Small intestine (tissue), 7 donors: ENCODE results near the gene TOR1AIP2. TPM values are rescaled to one million over a fixed set of nuclear protein-coding genes. Genes with fewer than 3 reads are reported as not detected.

Experiments
- DNase-seq, 2 donors: peaks; one replicate each; pipeline versions ENCODE4 v3.0.0 to v3.0.0-alpha.2; 2013
- FAIRE-seq: peaks from 2 replicates; lab custom pipeline; 2012; peaks lifted over from hg19 to GRCh38; lab: Jason Lieb, UNC
- H3K27ac ChIP-seq, 3 donors: one replicate each; pipeline ENCODE4 v1.5.1; 2013; ENCODE audit warnings: low read length in 2 of 3, mild to moderate bottlenecking in 2 of 3, control low read depth in 1 of 3, inconsistent platforms in 1 of 3, low read depth in 1 of 3, moderate library complexity in 1 of 3
- H3K27me3 ChIP-seq, 3 donors: one replicate each; pipeline ENCODE4 v1.6.1; 2013; ENCODE audit warnings: low read length in 3 of 3, inconsistent platforms in 1 of 3; ENCODE audit not compliant: control insufficient read depth in 3 of 3, insufficient read depth in 3 of 3
- H3K36me3 ChIP-seq, 3 donors: one replicate each; pipeline ENCODE4 v1.6.1; 2013; ENCODE audit warnings: low read length in 3 of 3, inconsistent platforms in 1 of 3, low read depth in 1 of 3, mild to moderate bottlenecking in 1 of 3, moderate library complexity in 1 of 3; ENCODE audit not compliant: control insufficient read depth in 3 of 3, insufficient read depth in 2 of 3
- H3K4me1 ChIP-seq, 3 donors: one replicate each; pipeline ENCODE4 v1.6.1; 2013; ENCODE audit warnings: low read length in 2 of 3, inconsistent platforms in 1 of 3, low read depth in 1 of 3, mild to moderate bottlenecking in 1 of 3, moderate library complexity in 1 of 3; ENCODE audit not compliant: control insufficient read depth in 3 of 3, insufficient read depth in 2 of 3
- H3K4me3 ChIP-seq, 3 donors: one replicate each; pipeline ENCODE4 v1.5.1; 2013; ENCODE audit warnings: low read length in 3 of 3, control low read depth in 1 of 3, inconsistent platforms in 1 of 3, low read depth in 1 of 3, mild to moderate bottlenecking in 1 of 3, moderate library complexity in 1 of 3
- H3K9me3 ChIP-seq, 2 donors: one replicate each; pipeline ENCODE4 v1.6.1; 2013; ENCODE audit warnings: low read depth in 1 of 2, low read length in 1 of 2; ENCODE audit not compliant: control insufficient read depth in 2 of 2, insufficient read depth in 1 of 2
- WGBS, 3 donors: extraction: QIAGEN DNeasy Blood & Tissue Kit; methylation state at CpG; one replicate each; pipeline ENCODE4 v1.1.7; 2013; 5-methylcytosine and 5-hydroxymethylcytosine counted together
- polyA plus RNA-seq, 4 donors: library from polyadenylated mRNA; stranded (reverse) in 3 of 4; unstranded in 1 of 4; fragments of 200-250 nt in 3 of 4; fragments of 120-200 nt in 1 of 4; gene quantifications; one replicate each; pipeline versions ENCODE4 v1.2.1 to v1.2.3, GENCODE V29; 2013
- donor health status: healthy with polysubstance abuse.
- donor health status: control.
- donor health status: control.
- donor health status: Bipolar disorder and iron deficiency.
- donor health status: healthy.

Gene TOR1AIP2
- polyA plus RNA-seq, 4 donors: 13.3 to 73.5 (median 20.9) TPM

DNA sequence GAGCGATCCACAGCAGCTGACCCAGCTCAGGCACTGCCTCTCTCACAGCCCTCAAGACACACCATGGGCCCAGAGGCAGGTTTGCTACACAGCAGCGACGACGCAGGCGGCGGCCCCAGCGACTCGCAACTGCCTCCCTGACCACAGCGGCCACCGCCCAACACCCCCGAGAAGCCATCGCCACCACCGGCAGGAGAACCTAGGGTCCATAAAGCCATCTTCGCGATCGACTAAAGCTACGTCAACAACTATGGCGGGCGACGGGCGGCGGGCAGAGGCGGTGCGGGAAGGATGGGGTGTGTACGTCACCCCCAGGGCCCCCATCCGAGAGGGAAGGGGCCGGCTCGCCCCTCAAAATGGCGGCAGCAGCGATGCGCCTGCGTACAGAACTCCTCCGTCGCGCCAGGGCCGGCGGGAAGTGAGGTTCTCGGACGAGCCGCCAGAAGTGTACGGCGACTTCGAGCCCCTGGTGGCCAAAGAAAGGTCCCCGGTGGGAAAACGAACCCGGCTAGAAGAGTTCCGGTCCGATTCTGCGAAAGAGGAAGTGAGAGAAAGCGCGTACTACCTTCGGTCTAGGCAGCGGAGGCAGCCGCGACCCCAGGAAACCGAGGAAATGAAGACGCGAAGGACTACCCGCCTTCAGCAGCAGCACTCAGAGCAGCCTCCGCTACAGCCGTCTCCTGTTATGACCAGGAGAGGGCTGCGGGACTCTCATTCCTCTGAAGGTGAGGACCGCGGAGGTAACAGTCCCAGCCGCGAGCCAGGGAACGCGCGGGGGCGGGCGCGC is 4.8 kb upstream of the TOR1AIP2 start, which contains the start of gene TOR1AIP1:
Gene TOR1AIP1, plus strand, starts transcription at position 33 of the 787 bp plus-strand sequence. Its CDS starts 218 bp downstream, at position 251.
- 0% methylated on average over 72 of the region's 72 CpGs for WGBS, 3 donors
- H3K9me3 ChIP-seq: no peaks in the 10 kb centered on the region
- peaks cover 0 to 4% (median 0%) of the 10 kb centered on the region in 3 donors for H3K4me1 ChIP-seq
- peak within 1 kb of the TSS; percentile 93 to 100 (median 99) for H3K27ac ChIP-seq
- H3K27me3 ChIP-seq: no peaks in the 10 kb centered on the region
- no peak for FAIRE-seq
- peak within 1 kb of the TSS; percentile 92 to 100 (median 92) for H3K4me3 ChIP-seq
- H3K36me3 ChIP-seq: peaks cover 0 to 4% (median 2%) of the 10 kb centered on the region in 3 donors
- peak; percentile 96 to 99 for DNase-seq

DNA sequence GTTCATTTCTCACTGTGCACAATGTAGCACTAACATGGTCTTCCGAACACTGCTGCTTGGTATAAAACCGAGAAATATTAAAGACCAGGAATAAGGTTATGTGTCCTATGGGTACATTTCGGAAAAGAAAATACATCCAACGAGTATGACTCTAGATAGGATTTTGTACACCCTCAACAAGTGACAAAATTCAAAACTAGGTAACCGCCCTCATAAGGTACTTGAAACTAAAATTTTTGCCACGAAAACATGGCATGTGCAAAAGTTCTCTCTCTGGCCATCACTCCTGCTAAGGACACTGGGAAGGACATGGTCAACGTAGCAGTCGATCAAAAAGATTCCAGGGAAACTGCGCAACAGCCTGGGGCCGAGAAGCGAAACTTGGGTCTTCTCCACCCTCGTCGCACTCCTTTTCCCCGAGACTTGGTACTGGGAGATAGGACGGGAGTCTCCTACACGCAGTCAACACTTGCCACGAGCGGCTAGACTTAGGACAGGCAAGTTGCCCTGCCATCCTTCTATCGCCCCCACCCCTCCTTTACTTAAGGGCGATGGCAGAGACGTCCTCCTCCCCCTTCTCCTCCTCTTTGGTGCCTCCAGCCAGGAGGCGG is 4.1 kb upstream of the TOR1AIP2 start:
- DNase-seq (peak; percentile 80 to 95), FAIRE-seq (no peak)
- Histone ChIP-seq H3K27ac (peak overlapping the region; percentile 93 to 100 (median 99)), H3K36me3 (peaks cover 0 to 4% (median 2%) of the 10 kb centered on the region in 3 donors), H3K4me1 (peaks cover 0 to 4% (median 0%) of the 10 kb centered on the region in 3 donors), H3K4me3 (peak overlapping the region; percentile 92 to 100 (median 92)), H3K9me3 (no peaks in the 10 kb centered on the region), H3K27me3 (no peaks in the 10 kb centered on the region)
- WGBS, 3 donors: 1% methylated on average over 22 of the region's 22 CpGs

DNA sequence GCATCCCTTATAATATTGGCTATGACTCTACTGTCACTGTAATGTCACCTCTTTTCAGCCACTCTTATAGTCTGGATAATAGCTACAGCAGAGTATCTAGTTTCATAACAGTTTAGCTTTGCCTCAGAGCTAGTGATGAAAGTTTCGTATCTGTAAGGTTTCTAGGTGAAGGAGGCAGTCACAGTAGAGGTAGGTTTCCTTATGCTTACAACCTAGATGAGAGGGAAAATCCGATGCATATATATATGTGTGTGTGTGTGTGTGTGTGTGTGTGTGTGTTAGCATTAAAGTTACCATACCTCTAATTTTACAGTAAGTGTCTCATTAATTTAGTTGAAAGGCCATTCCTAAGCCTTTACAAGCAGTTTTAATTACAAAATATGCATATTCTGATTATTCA is 2.2 kb upstream of the TOR1AIP2 start:
- WGBS, 3 donors: 84 to 90% (median 84%) methylated on average over 2 of the region's 2 CpGs
- FAIRE-seq: no peak
- Histone ChIP-seq H3K9me3 (no peaks in the 10 kb centered on the region), H3K27ac (no peak overlapping the region), H3K4me1 (peaks cover 0 to 4% (median 0%) of the 10 kb centered on the region in 3 donors), H3K27me3 (no peaks in the 10 kb centered on the region), H3K4me3 (no peak overlapping the region), H3K36me3 (peaks cover under 1 to 4% (median 1%) of the 10 kb centered on the region in 3 donors)
- DNase-seq: no peak

DNA sequence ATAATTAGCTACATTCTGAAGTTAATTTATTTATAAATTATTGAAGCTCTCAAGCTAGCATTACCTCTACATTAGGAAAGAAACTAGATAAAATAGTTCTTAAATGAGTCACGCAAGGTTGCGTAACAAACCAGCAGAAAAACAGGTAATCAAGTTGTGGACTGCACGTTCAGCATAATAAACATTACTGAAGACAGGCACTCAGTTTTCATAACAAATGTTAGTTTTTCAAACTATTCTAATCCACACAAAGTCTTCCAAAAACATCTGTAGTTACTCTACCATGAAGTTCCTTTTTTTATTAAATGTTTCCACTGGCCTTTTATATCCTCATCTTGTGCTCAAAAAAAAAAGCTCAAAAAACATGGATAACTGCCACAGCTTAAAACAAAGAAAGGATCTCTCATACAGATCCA is 1.3 kb downstream of the TOR1AIP2 start:
- FAIRE-seq (no peak), DNase-seq (peak; percentile 87 to 91)
- H3K36me3 ChIP-seq: peaks cover 0 to 12% (median 2%) of the 10 kb centered on the region in 3 donors
- 9 to 36% (median 25%) methylated on average over 3 of the region's 3 CpGs for WGBS, 3 donors
- no peaks in the 10 kb centered on the region for H3K27me3 ChIP-seq
- peak overlapping the region in 2 of 3 donors; percentile 42 to 85 for H3K4me3 ChIP-seq
- H3K27ac ChIP-seq: peak overlapping the region in 1 of 3 donors; percentile 91
- H3K4me1 ChIP-seq: peaks cover 1 to 12% (median 4%) of the 10 kb centered on the region in 3 donors
- H3K9me3 ChIP-seq: no peaks in the 10 kb centered on the region

DNA sequence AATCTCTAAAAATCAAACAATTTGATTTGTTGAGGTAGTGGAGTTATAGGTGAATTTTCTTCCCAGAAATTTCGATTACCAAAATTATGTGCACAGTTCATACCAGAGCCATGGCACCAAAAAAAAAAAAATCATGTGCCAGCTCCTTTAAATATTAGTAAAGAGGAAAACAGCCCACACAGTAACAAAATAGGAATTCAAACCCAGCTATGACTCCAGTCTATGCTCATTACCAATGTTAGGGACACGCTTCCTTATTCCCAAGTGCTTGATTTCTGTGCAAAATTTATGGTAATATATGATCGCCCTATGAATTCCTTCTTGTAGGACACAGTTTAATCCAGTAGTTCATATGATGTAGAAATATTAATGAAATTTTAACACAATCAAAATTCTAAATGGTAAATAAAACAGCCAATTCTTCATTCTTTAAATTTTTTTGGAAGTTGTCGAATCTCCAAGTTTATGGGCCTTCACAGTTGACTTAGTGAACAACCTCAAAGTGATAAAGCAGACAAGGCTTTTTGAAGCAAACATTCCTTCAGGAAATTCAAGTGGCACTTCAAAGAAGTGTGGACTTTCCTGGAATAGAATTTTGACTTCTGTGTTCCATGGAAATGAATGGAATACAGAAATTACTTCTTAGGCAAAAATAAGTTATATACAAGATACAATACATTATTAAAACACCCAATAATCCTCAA is 1.9 kb downstream of the TOR1AIP2 start:
- Histone ChIP-seq H3K27me3 (no peaks in the 10 kb centered on the region), H3K9me3 (no peaks in the 10 kb centered on the region), H3K27ac (peak overlapping the region in 1 of 3 donors; percentile 91), H3K4me1 (peaks cover 1 to 8% (median 6%) of the 10 kb centered on the region in 3 donors), H3K36me3 (peaks cover 0 to 12% (median 2%) of the 10 kb centered on the region in 3 donors), H3K4me3 (peak overlapping the region in 2 of 3 donors; percentile 42 to 85)
- 75 to 82% (median 79%) methylated on average over 4 of the region's 4 CpGs for WGBS, 3 donors
- FAIRE-seq: no peak
- no peak for DNase-seq

DNA sequence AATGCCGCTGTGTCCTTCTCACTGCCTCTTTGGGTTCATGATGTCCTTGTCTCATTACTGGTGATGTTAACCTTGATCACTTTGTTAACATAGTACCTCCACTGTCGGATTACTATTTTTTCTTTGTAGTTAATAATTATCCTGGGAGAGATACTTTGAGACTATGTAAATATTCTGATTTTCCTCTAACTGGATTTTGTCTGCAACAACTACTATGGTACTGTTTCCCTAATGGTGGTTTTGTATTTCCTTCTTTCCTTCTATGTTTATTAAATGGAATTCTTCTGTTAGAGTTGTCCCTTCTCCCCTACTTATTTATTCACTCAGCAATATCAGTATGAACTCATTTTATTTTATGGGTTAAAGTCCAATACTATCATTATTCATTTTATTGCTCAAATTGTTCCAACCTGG is 4.2 kb downstream of the TOR1AIP2 start:
- H3K9me3 ChIP-seq: no peaks in the 10 kb centered on the region
- peak overlapping the region in 1 of 3 donors; percentile 5 for H3K4me3 ChIP-seq
- H3K4me1 ChIP-seq: peaks cover 1 to 8% (median 6%) of the 10 kb centered on the region in 3 donors
- peaks cover 0 to 20% (median 2%) of the 10 kb centered on the region in 3 donors for H3K36me3 ChIP-seq
- H3K27ac ChIP-seq: peak overlapping the region in 2 of 3 donors; percentile 71 to 73
- DNase-seq (peak; percentile 61 to 78), FAIRE-seq (no peak)
- WGBS, 3 donors: 22 to 72% (median 38%) methylated on average over 2 of the region's 2 CpGs
- H3K27me3 ChIP-seq: no peaks in the 10 kb centered on the region

DNA sequence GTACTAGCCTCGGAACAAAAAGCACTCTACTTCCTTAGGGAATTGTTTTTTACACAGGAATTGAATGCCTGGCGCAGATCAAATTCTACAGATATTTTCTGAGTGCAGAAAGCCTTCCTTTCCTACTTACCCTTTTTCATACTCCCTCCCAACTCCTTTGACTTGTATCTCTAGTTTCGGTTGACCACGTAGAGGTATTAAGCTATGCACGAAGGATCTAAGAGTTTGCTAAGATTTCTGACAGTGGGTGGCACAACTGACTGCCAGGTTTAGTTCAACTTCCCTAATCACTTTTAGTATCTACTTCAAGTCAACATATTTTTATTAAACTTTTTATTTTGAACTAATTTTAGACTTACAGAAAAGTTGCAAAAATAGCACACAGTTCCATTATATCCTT is 5.0 kb downstream of the TOR1AIP2 start:
- Histone ChIP-seq H3K36me3 (peaks cover 2 to 20% (median 3%) of the 10 kb centered on the region in 3 donors), H3K27me3 (no peaks in the 10 kb centered on the region), H3K4me3 (no peak overlapping the region), H3K4me1 (peaks cover 1 to 8% (median 6%) of the 10 kb centered on the region in 3 donors), H3K9me3 (no peaks in the 10 kb centered on the region), H3K27ac (no peak overlapping the region)
- 85 to 99% (median 93%) methylated on average over 5 of the region's 5 CpGs for WGBS, 3 donors
- DNase-seq: no peak
- FAIRE-seq: no peak

DNA sequence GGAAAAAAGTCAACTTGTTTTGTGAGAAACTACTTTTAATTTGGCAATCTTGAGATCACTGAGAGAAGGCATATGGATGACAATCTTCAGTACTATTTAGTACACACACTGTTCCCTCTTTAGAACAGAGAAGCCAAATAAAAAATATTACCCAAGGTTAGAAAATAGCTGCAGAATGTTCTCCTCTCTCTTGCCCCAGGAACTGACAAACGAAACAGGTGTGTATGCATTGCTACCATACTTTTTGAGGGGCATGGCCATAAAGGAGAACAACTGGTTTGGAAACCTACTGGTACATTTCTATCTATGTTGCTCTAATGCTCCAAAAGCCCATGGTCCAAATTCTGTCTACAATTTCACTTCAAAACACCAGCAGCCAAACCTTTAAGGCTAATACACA is 5.7 kb downstream of the TOR1AIP2 start:
- Histone ChIP-seq H3K4me3 (no peak overlapping the region), H3K27ac (no peak overlapping the region), H3K27me3 (no peaks in the 10 kb centered on the region), H3K36me3 (peaks cover 2 to 20% (median 3%) of the 10 kb centered on the region in 3 donors), H3K4me1 (peaks cover 1 to 8% (median 6%) of the 10 kb centered on the region in 3 donors), H3K9me3 (no peaks in the 10 kb centered on the region)
- no peak for DNase-seq
- 60 to 86% (median 69%) methylated on average over 1 of the region's 1 CpG for WGBS, 3 donors
- FAIRE-seq: no peak
